Measurements from ENCODE around the gene ST6GALNAC3.

DNA sequence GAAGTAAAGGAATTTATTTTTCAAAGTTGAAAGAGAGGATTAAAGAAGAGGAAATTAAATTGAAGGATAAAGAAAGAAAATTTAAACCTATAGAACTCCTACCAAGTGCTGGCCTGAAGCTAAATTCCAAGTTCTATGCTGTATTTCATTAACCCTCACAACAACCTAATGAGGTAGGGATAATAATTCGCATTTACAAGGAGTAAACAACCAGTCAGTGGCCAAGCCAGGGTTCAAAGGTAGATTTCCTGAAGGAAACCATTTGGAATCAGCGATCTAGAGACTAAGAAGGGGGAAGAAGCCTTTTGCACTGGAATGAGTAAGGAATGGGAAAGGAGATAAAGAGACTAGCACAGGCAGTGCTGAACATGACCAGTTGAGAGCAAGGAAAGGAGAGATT is 526.9 kb downstream of the ST6GALNAC3 start:
- TF ChIP-seq POLR2A (IDR thresholded peaks at IDR 0.05) (no peak), POLR2AphosphoS5 (IDR thresholded peaks at IDR 0.05) (no peak)
- TF ChIP-seq, protein P1, sequence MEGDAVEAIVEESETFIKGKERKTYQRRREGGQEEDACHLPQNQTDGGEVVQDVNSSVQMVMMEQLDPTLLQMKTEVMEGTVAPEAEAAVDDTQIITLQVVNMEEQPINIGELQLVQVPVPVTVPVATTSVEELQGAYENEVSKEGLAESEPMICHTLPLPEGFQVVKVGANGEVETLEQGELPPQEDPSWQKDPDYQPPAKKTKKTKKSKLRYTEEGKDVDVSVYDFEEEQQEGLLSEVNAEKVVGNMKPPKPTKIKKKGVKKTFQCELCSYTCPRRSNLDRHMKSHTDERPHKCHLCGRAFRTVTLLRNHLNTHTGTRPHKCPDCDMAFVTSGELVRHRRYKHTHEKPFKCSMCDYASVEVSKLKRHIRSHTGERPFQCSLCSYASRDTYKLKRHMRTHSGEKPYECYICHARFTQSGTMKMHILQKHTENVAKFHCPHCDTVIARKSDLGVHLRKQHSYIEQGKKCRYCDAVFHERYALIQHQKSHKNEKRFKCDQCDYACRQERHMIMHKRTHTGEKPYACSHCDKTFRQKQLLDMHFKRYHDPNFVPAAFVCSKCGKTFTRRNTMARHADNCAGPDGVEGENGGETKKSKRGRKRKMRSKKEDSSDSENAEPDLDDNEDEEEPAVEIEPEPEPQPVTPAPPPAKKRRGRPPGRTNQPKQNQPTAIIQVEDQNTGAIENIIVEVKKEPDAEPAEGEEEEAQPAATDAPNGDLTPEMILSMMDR (IDR thresholded peaks at IDR 0.05): no peak
